GM18870 (cell line): Measurements from ENCODE around the gene FAM167B.

Experiments
- ATAC-seq: cut with Tn5 transposase; IDR thresholded peaks from one replicate; pipeline ENCODE4 v1.9.1; 2021; ENCODE audit warnings: moderate library complexity; ENCODE audit not compliant: unreplicated experiment

FAM167B gene

DNA sequence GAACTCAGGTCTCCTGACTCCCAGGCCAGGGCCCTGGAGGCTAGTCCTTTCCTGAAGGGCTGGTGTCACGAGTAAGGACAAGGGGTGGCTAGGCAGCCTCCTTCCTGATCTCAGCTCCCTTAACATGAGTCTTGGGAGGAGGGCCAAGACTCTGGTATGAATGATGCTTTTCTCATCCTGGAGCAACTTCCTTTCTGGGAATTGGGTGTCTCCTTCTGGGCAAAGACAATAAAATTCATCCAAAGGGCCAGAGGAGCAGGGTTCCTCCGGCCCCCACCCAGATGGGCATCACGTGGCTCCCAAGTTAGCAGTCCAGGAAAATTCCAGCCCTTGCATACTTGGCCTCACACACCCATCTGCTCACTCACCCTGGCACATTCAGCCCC lies at the start of gene FAM167B:
TSS of gene FAM167B (plus strand) at position 335 of the 386 bp plus-strand sequence. CDS start 200 bp downstream, outside the sequence.
- no peak for ATAC-seq

DNA sequence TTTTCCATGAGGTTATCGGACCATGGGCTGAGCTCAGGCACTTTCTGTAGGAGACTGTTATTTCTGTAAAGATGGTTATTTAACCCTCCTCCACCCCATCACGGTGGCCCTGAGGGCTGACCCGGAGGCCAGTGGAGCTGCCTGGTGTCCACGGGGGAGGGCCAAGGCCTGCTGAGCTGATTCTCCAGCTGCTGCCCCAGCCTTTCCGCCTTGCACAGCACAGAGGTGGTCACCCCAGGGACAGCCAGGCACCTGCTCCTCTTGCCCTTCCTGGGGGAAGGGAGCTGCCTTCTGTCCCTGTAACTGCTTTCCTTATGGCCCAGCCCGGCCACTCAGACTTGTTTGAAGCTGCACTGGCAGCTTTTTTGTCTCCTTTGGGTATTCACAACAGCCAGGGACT lies 49.2 kb upstream of the FAM167B start:
- no peak for ATAC-seq

DNA sequence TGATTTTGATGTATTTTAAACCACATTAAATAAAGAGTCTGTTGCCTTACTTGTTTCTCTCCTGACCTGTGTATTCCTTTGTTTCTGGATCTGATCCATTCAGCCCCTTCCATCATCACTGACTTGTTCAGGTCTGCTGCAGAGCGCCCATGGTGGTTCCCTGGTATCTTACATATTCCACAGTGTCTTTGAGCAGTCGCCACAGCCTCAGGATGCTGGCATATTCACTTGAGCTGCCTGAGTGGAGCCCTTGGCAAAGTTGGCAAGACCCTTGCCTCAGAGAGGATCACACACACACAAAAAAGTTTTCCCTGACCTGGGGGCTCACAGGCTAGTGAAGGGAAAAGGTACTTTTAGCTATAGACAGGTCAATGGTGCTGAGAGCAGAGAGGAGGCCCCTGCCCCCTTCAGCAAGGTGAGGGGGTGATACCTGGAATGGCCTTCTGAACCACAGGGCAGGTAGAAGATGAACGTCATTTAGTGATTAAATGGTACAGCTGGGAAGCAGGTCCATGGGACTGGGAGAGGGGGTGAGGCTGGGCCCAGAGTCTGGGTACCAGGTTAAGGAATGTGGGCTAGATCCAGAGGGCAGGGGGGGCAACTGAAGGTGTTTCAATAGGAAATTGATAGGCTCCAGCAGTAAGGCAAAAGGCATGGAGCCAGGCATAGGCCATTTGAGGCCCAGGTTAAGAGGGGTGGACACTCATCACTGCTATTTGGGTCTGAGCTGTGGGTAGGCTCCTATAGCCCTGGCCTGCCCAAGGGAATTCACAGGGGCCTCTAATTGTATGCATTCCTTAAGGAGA lies 48.6 kb upstream of the FAM167B start:
- no peak for ATAC-seq

DNA sequence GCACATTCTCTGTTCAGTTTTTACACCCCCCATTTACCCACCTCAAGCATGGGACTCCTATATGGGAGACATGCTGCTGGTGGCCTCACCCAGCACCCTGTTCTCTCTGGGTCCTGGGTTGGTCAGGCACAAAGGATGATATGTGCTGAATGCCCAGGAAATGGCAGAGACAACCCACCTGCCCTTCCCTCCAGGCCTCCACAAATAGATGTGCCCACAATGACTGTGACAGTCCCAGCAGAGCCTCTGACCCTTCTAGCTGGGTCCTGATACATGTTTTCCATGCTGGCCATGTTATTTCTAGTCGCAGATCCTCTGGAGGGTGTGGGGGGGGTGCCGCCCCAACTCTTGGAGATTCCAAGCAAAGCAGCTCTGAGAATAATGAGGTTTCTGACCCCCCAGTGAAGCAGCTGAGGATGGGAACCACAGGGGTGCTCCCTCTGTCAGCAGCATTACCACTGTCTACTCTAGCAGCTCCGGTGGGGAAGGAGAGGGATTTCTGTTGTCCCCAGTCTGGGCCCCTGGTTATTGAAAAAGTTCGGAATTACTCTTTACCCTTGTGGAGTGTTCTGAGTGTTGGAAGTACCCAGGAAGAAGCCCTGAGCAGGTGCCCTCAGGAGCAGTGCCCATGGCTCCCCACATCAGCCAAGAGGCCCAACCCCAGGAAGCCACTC lies 47.8 kb upstream of the FAM167B start:
- ATAC-seq, result no peak

DNA sequence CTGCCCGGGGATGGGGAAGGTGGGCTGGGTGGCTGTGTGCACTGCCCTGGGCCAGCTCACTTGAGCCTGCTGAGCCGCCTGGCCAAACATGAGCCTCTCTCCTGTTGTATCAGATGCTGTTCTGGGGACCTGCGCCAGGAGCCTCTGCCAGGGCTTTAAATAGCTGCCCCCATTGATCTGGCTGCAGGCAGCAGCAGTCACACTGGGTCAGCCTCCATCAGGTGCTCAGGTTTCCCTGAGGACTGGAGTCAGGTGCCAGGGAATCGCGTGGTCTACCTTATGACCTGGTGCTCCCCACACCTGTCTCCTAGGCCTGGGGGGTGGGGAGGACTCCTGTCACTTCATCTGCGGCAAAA lies 47.3 kb upstream of the FAM167B start:
- no peak for ATAC-seq

DNA sequence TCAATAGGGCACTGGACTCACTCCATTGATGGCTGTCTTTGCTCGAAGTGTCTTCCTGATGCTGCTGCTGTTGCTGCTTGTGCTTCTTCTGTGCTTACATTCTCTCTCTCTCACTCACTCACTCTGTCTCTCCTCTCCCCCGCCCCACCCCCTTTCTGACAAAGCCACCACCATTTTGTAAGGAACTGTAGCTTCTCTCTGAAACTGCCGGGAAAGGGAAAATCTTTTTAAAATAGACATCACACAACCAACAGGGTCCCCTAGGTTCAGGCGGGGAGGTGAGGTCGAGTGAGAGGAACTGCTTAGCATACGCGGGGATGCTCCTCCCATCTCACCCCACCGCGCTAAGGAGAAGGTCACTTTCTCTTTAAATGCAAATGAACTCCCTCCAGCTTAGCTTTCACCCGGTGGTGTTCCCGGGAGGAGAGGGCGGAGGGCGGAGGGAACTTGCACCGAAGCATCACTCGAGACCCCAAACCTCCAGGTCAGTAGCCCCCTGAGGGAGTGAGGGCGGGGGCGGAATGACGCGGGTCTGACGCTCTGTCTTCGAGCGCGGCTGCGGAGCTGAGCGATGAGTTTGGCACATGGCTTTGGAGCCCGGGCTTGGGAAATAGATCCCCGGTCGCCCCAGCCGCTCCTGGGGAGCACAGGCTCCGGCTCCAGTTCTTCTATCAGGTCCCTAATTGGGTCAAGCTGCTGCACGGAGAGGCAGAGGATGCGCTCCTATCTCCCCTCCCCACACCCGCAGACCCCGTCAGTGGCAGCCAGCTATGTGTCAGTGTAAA lies 46.6 kb upstream of the FAM167B start, which contains the start of gene CCDC28B:
TSS of gene CCDC28B (plus strand) at position 370 of the 785 bp plus-strand sequence. CDS start 1,341 bp downstream, outside the sequence.
- no peak for ATAC-seq

DNA sequence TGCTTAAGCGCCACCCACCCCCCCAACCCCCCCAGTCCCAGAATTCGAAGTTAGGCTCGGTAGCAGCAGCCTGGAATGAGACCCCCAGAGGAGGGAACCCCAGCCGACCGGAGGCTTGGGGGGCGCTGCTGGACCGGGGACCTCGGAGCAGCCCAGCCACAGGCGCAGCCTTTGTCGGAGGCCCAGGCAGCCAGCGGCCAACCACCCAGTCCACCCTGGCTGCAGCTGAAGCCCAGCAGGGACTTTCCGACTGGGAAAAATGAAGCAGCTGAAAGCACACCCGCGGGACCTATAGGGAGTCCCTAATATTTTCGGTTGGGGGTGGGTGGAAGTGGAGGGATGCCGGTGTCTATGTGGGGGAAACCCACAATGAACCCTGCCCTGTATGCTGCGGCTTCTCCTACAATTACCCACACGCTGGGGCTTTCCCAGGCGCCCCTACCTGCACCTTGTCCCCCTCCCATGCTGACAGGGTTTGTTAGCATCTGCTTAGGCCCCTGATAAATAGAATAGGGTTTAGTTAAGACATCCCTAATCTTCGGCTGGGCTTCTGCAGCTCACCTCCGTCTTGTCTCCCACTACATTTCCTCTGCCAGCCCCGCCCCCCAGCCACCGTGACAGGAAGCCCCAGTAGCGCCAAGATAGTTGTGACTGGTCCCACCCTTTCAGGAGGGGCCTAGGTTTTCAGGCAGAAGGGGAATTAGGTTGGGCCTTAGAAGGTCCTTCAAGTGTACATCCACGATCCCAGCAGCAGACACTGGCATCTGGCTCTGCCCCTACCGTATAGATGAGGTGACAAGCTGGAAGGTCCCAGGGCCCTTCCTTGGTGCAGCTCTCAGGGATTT lies 45.8 kb upstream of the FAM167B start:
- peak; percentile 45 for ATAC-seq

DNA sequence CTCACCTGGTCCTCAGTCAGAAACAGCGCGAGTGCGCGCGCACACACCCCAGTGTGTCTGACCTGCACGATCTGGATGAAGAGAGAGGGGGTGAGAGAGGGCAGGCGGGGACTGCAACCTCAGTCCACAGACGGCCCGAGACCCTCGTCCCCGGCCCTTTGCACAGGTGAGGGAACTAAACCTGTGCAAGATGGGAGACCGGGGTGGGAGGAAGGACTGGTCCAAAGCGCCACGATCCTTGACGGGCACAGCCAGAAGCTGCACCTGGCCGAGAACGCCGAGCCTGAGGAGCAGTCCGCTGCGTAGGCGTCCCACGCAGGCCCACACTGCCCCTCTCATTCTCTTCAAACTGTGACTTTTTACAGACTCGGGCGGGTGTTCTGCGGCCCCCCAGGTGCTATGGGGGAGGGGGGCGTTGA lies 42.1 kb upstream of the FAM167B start:
- no peak for ATAC-seq

DNA sequence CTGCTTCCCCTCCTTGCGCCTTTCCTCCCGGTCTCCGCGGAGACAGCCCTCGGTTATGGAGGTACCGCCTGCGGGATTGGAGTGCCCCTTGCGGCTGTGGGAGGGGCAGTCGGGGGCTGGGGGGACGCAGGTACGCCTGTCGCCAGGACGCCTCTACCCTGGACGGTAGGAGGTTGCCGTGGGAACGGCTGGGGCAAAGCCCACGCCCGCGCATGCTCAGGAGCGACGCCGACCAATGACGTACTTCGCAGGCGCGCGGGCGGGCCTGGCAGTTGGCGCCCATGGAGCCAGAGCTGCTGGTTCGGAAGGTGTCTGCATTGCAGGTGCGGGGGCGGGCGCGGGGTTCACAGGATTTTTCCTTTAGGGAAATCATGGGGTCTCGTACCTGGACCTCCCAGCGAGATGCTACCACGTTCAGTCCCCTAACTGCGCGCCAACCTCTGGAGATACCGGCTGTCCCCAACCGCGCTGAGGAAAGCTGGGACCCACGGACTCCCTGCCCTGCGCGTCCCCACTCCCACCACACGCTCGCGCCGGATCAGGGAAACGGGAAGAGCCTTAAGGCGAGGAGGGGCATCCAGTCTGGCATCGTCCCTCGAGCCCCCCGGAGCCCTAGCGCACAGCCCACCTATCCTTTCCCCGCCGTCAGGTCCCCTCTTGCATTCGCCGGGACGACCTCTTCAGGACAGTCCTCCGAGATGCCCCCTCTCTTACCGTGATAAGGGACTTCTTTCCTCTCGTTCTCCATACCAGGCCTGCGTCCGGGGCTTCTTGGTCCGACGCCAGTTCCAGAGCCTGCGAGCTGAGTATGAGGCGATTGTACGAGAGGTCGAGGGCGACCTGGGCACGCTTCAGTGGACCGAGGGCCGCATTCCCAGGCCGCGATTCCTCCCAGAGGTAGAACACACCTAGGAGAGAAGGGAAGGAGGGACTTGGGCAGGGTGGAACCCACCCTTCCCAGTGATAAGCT lies 41.3 kb upstream of the FAM167B start, which contains the start of gene IQCC:
TSS of gene IQCC (plus strand) at position 271 of the 970 bp plus-strand sequence. CDS start at position 282, 11 bp downstream.
- ATAC-seq, result no peak

DNA sequence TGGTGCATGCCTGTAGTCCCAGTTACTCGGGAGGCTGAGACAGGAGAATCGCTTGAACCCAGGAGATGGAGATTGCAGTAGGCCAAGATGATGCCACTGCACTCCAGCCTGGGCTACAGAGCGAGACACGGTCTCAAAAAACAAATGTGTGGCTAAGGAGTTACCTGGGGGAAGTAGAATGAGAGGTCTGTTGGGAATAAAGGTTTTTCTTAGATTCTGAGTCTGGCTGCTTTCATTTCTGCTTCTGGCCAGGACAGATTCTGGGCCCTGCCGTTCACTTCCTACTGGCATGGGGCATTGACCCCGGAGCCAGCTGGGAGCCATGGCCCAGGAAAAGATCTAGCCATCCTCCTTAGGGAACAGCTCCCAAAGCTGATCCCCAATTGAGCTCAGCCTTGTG lies 38.6 kb upstream of the FAM167B start:
- no peak for ATAC-seq

DNA sequence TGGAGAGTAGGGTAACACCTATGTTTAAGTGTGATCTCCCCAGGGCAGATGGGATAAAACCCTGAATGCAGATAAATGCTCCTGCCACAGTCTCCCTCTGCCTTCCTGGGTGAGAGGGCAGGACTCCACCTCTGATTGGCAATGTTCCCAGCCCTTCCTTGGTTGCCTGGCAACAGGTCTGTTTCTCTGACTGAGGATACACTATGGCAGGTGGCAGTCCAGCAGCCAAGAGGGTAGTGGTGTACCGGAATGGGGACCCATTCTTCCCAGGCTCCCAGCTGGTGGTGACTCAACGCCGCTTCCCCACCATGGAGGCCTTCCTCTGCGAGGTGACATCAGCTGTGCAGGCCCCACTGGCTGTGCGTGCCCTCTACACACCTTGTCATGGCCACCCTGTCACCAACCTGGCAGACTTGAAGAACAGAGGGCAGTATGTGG lies 38.1 kb upstream of the FAM167B start, which contains the start of gene DCDC2B:
TSS of gene DCDC2B (plus strand) at position 199 of the 438 bp plus-strand sequence. CDS start at position 204, 5 bp downstream.
- no peak for ATAC-seq

DNA sequence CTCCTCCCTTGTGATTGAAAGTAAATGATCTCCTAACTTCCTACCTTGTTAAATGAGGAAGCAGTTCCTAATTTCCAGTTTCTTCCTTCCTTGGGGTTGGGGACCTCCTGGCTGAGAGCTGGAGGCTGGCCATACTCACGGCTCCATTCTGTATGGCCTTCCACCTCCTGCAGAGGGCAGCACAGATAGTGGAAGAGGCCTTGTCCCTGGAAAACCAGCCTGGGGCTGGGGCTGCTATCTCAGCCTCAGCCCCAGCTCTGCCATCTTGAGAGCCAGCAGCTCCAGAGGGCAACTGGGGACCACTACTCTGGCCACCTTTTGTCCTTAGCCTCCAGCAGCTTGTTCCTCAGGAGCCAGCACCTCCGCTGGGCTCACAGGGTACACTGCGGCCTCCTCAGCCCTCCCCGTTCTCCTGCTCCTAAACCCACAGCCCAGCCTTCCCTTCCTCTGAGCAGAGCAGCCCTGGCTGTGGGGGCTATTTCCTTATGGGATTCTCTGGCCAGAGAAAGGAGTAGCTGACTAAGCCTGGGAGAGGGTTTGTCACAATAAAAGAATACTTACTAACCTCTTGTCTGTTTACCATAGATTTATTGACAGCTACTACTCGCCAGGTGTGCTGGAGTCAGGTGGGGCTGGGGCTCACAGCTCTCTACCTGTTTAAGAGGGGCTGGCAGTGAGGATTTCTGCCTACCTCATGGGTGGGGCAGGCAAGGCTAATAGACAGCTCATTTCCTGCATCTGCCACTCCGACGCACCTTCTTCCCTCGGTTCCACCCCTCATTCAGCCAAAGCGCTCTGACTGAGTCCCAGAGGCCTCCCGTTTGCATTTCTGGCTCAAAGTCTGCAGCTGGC lies 31.2 kb upstream of the FAM167B start:
- ATAC-seq, result no peak

DNA sequence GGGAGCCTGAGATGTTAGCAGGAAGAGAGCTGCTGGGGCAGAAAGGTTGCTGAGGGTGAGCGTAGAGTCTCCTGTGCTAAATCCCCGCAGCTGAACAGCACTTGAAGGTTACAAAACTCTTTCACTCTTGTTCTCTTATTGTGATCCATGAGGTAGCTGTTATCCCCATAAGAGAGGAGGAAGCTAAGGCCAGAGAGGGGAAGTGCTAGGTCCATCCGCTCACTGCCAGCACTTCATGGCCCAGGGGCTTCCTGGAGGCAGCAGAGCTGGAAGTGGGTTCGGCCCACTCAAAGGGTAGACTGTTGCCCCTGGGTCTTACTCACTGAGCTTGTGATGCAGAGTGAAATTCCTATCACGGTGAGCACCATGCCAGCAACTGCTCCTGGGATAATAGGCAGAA lies 30.5 kb upstream of the FAM167B start:
- ATAC-seq, result no peak

DNA sequence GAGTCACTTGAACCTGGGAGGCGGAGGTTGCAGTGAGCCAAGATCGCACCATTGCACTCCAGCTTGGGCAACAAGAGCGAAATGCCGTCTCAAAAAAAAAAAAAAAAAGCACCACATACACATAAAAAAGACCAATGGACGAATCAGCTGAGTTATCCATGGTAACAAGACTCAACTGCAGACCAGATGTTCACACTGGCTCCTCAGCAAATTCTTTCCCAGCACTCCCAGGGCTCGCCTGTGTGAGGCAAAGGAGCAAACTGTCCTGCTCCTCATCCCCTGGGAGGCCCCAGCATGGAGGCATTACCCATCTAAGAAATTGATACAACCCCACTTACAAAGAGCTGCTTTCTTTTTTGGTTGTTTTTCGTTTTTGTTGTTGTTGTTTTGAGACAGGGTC lies 28.0 kb upstream of the FAM167B start:
- no peak for ATAC-seq

DNA sequence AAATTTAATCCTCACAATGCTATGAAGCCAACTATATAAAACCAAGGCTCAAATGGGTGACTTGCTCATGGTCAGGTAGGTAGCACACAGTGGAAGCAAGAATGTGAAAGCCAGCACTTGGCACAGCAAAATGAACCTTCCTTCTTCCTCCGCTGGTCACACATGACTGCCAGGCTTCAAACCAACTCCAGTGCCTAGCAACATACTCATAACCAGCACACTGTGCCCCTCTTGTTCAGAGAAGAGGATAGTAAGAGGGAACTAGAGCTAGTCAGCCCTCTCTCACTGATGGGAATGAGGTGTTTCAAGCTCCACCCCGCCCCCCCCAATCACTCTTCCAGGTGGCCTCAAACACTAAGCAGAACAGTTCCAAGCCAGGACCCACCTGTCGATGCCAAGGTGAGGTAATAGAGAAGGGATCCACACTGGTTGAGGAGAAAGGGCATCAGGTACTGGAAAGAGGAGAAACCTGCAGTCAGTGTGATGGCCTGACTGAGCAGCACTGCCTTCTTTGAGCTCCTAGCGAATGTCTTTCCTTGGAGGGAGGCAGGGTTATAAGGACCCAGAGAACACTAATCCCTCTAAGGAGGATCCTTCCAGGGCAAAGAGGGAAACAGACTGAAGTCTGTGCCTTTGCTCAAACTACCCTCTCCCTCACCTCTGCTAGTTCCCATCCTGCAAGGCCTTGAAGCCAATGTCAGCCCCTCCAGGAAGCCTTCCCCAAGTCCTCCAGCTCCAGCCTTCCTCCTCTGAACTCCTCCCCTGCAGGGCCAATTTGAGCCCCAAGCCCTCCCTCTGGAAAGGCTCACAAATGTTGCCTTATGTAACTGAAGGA lies 26.1 kb upstream of the FAM167B start:
- no peak for ATAC-seq

DNA sequence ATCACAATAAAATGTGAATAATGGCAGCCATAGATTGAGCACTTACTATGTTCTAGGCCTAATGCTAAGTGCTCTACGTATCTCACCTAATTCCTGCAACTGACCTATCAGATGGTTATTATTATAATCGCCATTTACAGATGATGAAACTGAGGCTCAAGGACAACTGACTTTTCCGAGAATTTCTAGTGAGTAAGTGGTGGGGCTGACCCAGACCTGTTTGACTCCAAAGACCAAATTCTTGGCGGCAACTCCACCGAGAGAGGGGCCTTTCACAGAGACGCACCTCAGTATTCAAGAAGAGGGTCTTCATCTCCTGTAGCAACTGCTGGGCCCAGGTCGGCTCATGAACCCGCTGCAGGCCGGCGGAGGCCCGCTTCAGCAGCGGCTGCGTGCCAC lies 25.4 kb upstream of the FAM167B start:
- ATAC-seq, result no peak

DNA sequence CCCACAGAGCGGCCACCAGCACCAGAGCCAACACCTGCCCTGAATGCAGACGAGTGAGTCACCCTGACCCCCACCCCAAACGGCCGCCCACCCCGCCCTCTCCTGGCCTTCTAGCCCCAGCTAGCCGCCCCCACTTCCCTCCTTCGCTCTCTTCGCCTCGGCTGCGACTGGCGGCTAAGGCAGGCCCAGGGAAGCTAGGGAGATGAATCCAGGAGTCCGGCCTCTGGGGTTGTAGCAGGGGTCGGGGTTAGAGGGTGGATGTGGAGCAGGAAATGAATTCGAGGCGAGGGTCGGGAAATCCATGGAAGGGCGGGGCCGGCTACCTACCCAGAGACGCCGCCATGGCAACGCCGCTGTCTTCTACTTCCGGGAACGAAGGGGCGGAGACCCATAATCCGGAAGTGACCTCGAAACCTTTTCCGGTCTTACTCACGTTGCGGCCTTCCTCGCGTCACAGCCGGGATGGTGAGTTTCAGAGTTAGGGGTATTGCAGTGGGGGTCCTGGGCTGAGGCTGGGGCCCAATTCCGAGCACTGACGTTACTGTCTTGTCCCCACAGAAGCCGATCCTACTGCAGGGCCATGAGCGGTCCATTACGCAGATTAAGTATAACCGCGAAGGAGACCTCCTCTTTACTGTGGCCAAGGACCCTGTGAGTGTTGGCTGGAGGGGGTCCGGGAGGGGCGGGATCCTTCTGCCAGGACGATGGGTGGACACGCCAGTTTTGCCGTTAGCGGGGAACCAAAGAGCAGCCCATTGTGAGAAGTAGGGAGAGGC lies 24.9 kb upstream of the FAM167B start, which contains the start of the genes EIF3I and TMEM234:
TSS of gene EIF3I (plus strand) at position 428 of the 776 bp plus-strand sequence. CDS start at position 463, 35 bp downstream.
TSS of gene TMEM234 (minus strand) at position 374 of the 776 bp plus-strand sequence. CDS start at position 343, 31 bp downstream.
- ATAC-seq, result peak; percentile 83
